ENCODE results near the gene PROK2. TPM values are rescaled to one million over a fixed set of nuclear protein-coding genes. Genes with fewer than 3 reads are reported as not detected.

The PROK2 gene
- total RNA-seq, 1 donor from 2014 or later, result not detected

GRCh38 chr3:71751602-71752001 is 33.3 kb downstream of the PROK2 start:
- DNase-seq (ENCODE audit: extremely low read depth, low read depth, low spot score), result no peak

GRCh38 chr3:71744738-71745137 is 40.2 kb downstream of the PROK2 start:
- no peak for DNase-seq (ENCODE audit: extremely low read depth, low read depth, low spot score)

- no peak for DNase-seq (ENCODE audit: extremely low read depth, low read depth, low spot score)
Measured at GRCh38 chr3:71742621-71743020, 42.3 kb downstream of the PROK2 start.

- DNase-seq (ENCODE audit: extremely low read depth, low read depth, low spot score), result no peak
Measured at GRCh38 chr3:71734881-71735280, 50.1 kb downstream of the PROK2 start.

- no peak for DNase-seq (ENCODE audit: extremely low read depth, low read depth, low spot score)
Measured at GRCh38 chr3:71733319-71733718, 51.6 kb downstream of the PROK2 start.

- DNase-seq (ENCODE audit: extremely low read depth, low read depth, low spot score), result no peak
Measured at GRCh38 chr3:71732637-71733036, 52.3 kb downstream of the PROK2 start.

GRCh38 chr3:71728632-71729342 is 56.2 kb downstream of the PROK2 start:
- DNase-seq (ENCODE audit: extremely low read depth, low read depth, low spot score), result no peak

- DNase-seq (ENCODE audit: extremely low read depth, low read depth, low spot score), result no peak
Measured at GRCh38 chr3:71726146-71726545, 58.8 kb downstream of the PROK2 start.

GRCh38 chr3:71725271-71725991 is 59.5 kb downstream of the PROK2 start, which contains the start of gene EIF4E3:
EIF4E3 (minus strand) TSS chr3:71725402; CDS start chr3:71725367, 35 bp downstream.
- DNase-seq (ENCODE audit: extremely low read depth, low read depth, low spot score), result no peak

- no peak for DNase-seq (ENCODE audit: extremely low read depth, low read depth, low spot score)
Measured at GRCh38 chr3:71724584-71725270, 60.2 kb downstream of the PROK2 start.

GRCh38 chr3:71724171-71724453 is 60.8 kb downstream of the PROK2 start:
- DNase-seq (ENCODE audit: extremely low read depth, low read depth, low spot score), result no peak

GRCh38 chr3:71723452-71724170 is 61.3 kb downstream of the PROK2 start:
- no peak for DNase-seq (ENCODE audit: extremely low read depth, low read depth, low spot score)

- DNase-seq (ENCODE audit: extremely low read depth, low read depth, low spot score), result no peak
Measured at GRCh38 chr3:71722693-71723092, 62.3 kb downstream of the PROK2 start.

Other genes with a start within 250 kb of the PROK2 start
- 32.6 and 54.8 TPM in 2 replicates for gene FOXP1, start 201.4 kb downstream of the PROK2 start, total RNA-seq
- gene EIF4E3, start 59.7 kb downstream of the PROK2 start, total RNA-seq, result 4.2 and 4.7 TPM in 2 replicates
- gene GPR27, start 31.3 kb downstream of the PROK2 start, total RNA-seq, result 0.19 TPM in 1 of 2 replicates, not detected in the other